Lung microvascular endothelial cell (primary cell): Measurements from ENCODE around the gene SLIT2. TPM values are rescaled to one million over a fixed set of nuclear protein-coding genes. Genes with fewer than 3 reads are reported as not detected.

Source experiments
- DNase-seq, 2 donors: peaks; one replicate each; pipeline versions ENCODE4 v3.0.0 to v3.0.0-alpha.2; 2010; ENCODE audit warnings: low read depth in 2 of 2
- total RNA-seq: library from RNA; depleted of rRNA; stranded (reverse); fragments of >200 nt; gene quantifications from 2 replicates; pipeline ENCODE4 v1.2.1, GENCODE V29; 2014

The SLIT2 gene
- total RNA-seq: 0.40 and 0.44 TPM in 2 replicates

- DNase-seq: peak; percentile 58 to 89
Observed at GRCh38 chr4:20251796-20252655, at the start of gene SLIT2. SLIT2 (plus strand) TSS chr4:20251905; CDS start chr4:20253816, 1,911 bp downstream.

- DNase-seq: peak in 1 of 2 donors; percentile 54
Observed at GRCh38 chr4:20203508-20203907, 48.2 kb upstream of the SLIT2 start.

GRCh38 chr4:20217521-20217920 lies 34.2 kb upstream of the SLIT2 start:
- DNase-seq: no peak

- DNase-seq: no peak
Observed at GRCh38 chr4:20217951-20218350, 33.8 kb upstream of the SLIT2 start.

GRCh38 chr4:20219521-20219920 lies 32.2 kb upstream of the SLIT2 start:
- no peak for DNase-seq

- DNase-seq: no peak
Observed at GRCh38 chr4:20237894-20238537, 13.7 kb upstream of the SLIT2 start.

GRCh38 chr4:20248155-20248558 lies 3.5 kb upstream of the SLIT2 start:
- peak; percentile 33 to 75 for DNase-seq

GRCh38 chr4:20249333-20249732 lies 2.4 kb upstream of the SLIT2 start:
- peak in 1 of 2 donors; percentile 72 for DNase-seq

- DNase-seq: no peak
Observed at GRCh38 chr4:20251031-20251795, 492 bp upstream of the SLIT2 start.

GRCh38 chr4:20252656-20253282 lies 1.1 kb downstream of the SLIT2 start:
- peak in 1 of 2 donors; percentile 50 for DNase-seq

GRCh38 chr4:20253283-20253734 lies 1.6 kb downstream of the SLIT2 start:
- DNase-seq: peak in 1 of 2 donors; percentile 26

- DNase-seq: peak in 1 of 2 donors; percentile 55
Observed at GRCh38 chr4:20253735-20254409, 2.2 kb downstream of the SLIT2 start.

GRCh38 chr4:20254511-20255250 lies 3.0 kb downstream of the SLIT2 start:
- DNase-seq: peak in 1 of 2 donors; percentile 48

- DNase-seq: no peak
Observed at GRCh38 chr4:20255251-20255586, 3.5 kb downstream of the SLIT2 start.

GRCh38 chr4:20255823-20256222 lies 4.1 kb downstream of the SLIT2 start:
- no peak for DNase-seq

GRCh38 chr4:20256381-20256881 lies 4.7 kb downstream of the SLIT2 start:
- no peak for DNase-seq

GRCh38 chr4:20259707-20260106 lies 8.0 kb downstream of the SLIT2 start:
- DNase-seq: peak in 1 of 2 donors; percentile 41

GRCh38 chr4:20260821-20261220 lies 9.1 kb downstream of the SLIT2 start:
- peak in 1 of 2 donors; percentile 28 for DNase-seq

GRCh38 chr4:20262221-20262620 lies 10.5 kb downstream of the SLIT2 start:
- DNase-seq: no peak

- DNase-seq: no peak
Observed at GRCh38 chr4:20264688-20265087, 13.0 kb downstream of the SLIT2 start.
